ENCODE data around the gene GALNT2.

GALNT2 gene

GRCh38 chr1:230087028-230087716 is 20.1 kb downstream of the GALNT2 start:
- TF ChIP-seq CTCF (IDR thresholded peaks at IDR 0.05; ENCODE audit: borderline replicate concordance, insufficient read depth, low read depth, low read length), result no peak
- H3K4me3 ChIP-seq (ENCODE audit: low read depth, low read length), result no peak overlapping the region

GRCh38 chr1:230087717-230088105 is 20.7 kb downstream of the GALNT2 start:
- no peak for TF ChIP-seq CTCF (IDR thresholded peaks at IDR 0.05; ENCODE audit: borderline replicate concordance, insufficient read depth, low read depth, low read length)
- no peak overlapping the region for H3K4me3 ChIP-seq (ENCODE audit: low read depth, low read length)

- no peak for TF ChIP-seq CTCF (IDR thresholded peaks at IDR 0.05; ENCODE audit: borderline replicate concordance, insufficient read depth, low read depth, low read length)
- no peak overlapping the region for H3K4me3 ChIP-seq (ENCODE audit: low read depth, low read length)
These were observed 23.2 kb downstream of the GALNT2 start for GRCh38 chr1:230090194-230090711.

- no peak overlapping the region for H3K4me3 ChIP-seq (ENCODE audit: low read depth, low read length)
- no peak for TF ChIP-seq CTCF (IDR thresholded peaks at IDR 0.05; ENCODE audit: borderline replicate concordance, insufficient read depth, low read depth, low read length)
These were observed 24.6 kb downstream of the GALNT2 start for GRCh38 chr1:230091473-230092231.

- H3K4me3 ChIP-seq (ENCODE audit: low read depth, low read length), result no peak overlapping the region
- TF ChIP-seq CTCF (IDR thresholded peaks at IDR 0.05; ENCODE audit: borderline replicate concordance, insufficient read depth, low read depth, low read length), result no peak
These were observed 27.7 kb downstream of the GALNT2 start for GRCh38 chr1:230094746-230095145.

- TF ChIP-seq CTCF (IDR thresholded peaks at IDR 0.05; ENCODE audit: borderline replicate concordance, insufficient read depth, low read depth, low read length), result no peak
- H3K4me3 ChIP-seq (ENCODE audit: low read depth, low read length), result no peak overlapping the region
These were observed 28.9 kb downstream of the GALNT2 start for GRCh38 chr1:230095938-230096337.

Data from GM12875 (cell line).